Vagina (tissue), 2 donors: ENCODE results near the gene LACTB. TPM values are rescaled to one million over a fixed set of nuclear protein-coding genes. Genes with fewer than 3 reads are reported as not detected.

Experiments
- DNase-seq, 2 donors: peaks; one replicate each; pipeline ENCODE4 v3.0.0-alpha.2; 2017; ENCODE audit errors: extremely low spot score in 2 of 2
- H3K27ac ChIP-seq: fragments of 200-600 bp; sonication (generic); one replicate; pipeline ENCODE4 v1.5.1; 2019
- H3K27me3 ChIP-seq: fragments of 200-600 bp; sonication (generic); one replicate; pipeline ENCODE4 v1.5.1; 2019
- H3K36me3 ChIP-seq, 2 donors: fragments of 200-600 bp; sonication (generic); one replicate each; pipeline ENCODE4 v1.5.1; 2017 to 2019
- H3K4me1 ChIP-seq: fragments of 200-600 bp; sonication (generic); one replicate; pipeline ENCODE4 v1.5.1; 2019
- H3K4me3 ChIP-seq, 2 donors: fragments of 200-600 bp; sonication (generic); 1 replicate in 1 of 2; 2 replicates in 1 of 2; pipeline ENCODE4 v1.5.1; 2016 to 2019
- H3K9me3 ChIP-seq: fragments of 200-600 bp; sonication (generic); one replicate; pipeline ENCODE4 v1.5.1; 2019
- POLR2A ChIP-seq, 2 donors: fragments of 450-650 bp; IDR thresholded peaks; one replicate each; pipeline ENCODE4 v1.6.1; 2017; ENCODE audit warnings: antibody characterized with exemption in 2 of 2, mild to moderate bottlenecking in 2 of 2, moderate library complexity in 2 of 2
- POLR2AphosphoS5 ChIP-seq, 2 donors: sonication (generic); formaldehyde crosslinking; IDR thresholded peaks; one replicate each; pipeline ENCODE4 v1.9.0; 2017; ENCODE audit warnings: antibody characterized with exemption in 2 of 2, mild to moderate bottlenecking in 2 of 2, low read depth in 1 of 2; ENCODE audit not compliant: insufficient read depth in 1 of 2
- intact Hi-C: fragments of 100-400 bp; cut with DNase I; formaldehyde crosslinking; loops from one replicate; pipeline ENCODE4 v1.15.1; 2023
- total RNA-seq: library from RNA; depleted of rRNA; stranded (reverse); fragments of >200 nt; gene quantifications from one replicate; pipeline ENCODE4 v1.2.3, GENCODE V29; 2016
- TF ChIP-seq, protein P1 (sequence below), 3 experiments: fragments of 450-650 bp in 2 of 3; fragments of 200-600 bp in 1 of 3; sonication (generic) in 1 of 3; IDR thresholded peaks; one replicate each; pipeline ENCODE4 v1.5.1; 2017 to 2019; ENCODE audit warnings: antibody characterized with exemption in 3 of 3, mild to moderate bottlenecking in 2 of 3, moderate library complexity in 2 of 3

LACTB gene
- total RNA-seq, 1 donor from 2014 or later = 23.3 TPM

DNA sequence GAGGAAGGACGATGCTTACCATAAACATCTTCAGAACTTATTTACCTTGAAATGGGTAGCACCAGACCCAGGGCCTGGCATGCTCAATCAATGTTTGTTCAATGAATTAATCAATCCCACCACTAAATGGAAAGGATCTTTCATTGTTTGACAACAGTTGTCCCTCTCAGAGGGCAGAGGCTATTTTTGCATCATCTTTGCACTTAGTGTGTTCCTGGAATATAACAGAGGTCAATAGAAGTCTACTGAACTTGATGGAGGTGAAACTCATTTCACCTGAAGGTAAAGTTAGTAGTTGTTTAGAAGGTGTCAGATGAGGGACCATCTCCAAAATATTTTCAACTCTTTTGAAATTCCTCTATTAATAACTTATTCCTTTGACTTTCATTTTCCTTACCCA, 36.9 kb upstream of the LACTB start:
- TF ChIP-seq, protein P1, sequence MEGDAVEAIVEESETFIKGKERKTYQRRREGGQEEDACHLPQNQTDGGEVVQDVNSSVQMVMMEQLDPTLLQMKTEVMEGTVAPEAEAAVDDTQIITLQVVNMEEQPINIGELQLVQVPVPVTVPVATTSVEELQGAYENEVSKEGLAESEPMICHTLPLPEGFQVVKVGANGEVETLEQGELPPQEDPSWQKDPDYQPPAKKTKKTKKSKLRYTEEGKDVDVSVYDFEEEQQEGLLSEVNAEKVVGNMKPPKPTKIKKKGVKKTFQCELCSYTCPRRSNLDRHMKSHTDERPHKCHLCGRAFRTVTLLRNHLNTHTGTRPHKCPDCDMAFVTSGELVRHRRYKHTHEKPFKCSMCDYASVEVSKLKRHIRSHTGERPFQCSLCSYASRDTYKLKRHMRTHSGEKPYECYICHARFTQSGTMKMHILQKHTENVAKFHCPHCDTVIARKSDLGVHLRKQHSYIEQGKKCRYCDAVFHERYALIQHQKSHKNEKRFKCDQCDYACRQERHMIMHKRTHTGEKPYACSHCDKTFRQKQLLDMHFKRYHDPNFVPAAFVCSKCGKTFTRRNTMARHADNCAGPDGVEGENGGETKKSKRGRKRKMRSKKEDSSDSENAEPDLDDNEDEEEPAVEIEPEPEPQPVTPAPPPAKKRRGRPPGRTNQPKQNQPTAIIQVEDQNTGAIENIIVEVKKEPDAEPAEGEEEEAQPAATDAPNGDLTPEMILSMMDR (IDR thresholded peaks at IDR 0.05) = no peak
- TF ChIP-seq POLR2AphosphoS5 (IDR thresholded peaks at IDR 0.05; ENCODE audit: insufficient read depth in 1 of 2, low read depth in 1 of 2) (no peak), POLR2A (IDR thresholded peaks at IDR 0.05) (no peak)
- H3K27me3 ChIP-seq = no peaks in the 10 kb centered on the region
- no peaks in the 10 kb centered on the region for H3K9me3 ChIP-seq
- H3K36me3 ChIP-seq = no peaks in the 10 kb centered on the region
- no peaks in the 10 kb centered on the region for H3K4me1 ChIP-seq
- H3K27ac ChIP-seq = no peak overlapping the region
- intact Hi-C loops = no loop called here
- no peak overlapping the region for H3K4me3 ChIP-seq
- no peak for DNase-seq

DNA sequence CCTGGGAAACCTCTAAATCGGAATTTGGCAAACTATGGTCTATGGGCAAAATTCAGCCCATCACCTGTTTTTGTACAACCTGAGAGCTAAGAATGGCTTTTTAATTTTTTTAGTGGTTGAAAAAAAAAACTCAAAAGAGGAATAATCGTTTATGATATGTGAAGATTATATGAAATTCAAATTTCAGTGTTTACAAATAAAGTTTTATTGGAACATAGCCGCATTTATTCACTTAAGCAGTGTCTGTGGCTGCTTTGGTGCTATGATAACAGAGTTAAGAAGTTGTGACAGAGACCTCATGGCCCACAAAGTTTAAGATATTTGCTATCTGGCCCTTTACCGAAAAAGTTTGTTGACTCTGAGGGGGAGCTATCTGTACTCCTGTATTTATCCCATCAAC, 36.4 kb upstream of the LACTB start:
- TF ChIP-seq POLR2A (IDR thresholded peaks at IDR 0.05) (no peak), POLR2AphosphoS5 (IDR thresholded peaks at IDR 0.05; ENCODE audit: insufficient read depth in 1 of 2, low read depth in 1 of 2) (no peak)
- TF ChIP-seq, protein P1 (IDR thresholded peaks at IDR 0.05) = no peak
- H3K27ac ChIP-seq = no peak overlapping the region
- H3K4me3 ChIP-seq = no peak overlapping the region
- H3K4me1 ChIP-seq = no peaks in the 10 kb centered on the region
- no peaks in the 10 kb centered on the region for H3K9me3 ChIP-seq
- intact Hi-C loops = no loop called here
- no peaks in the 10 kb centered on the region for H3K36me3 ChIP-seq
- DNase-seq = no peak
- no peaks in the 10 kb centered on the region for H3K27me3 ChIP-seq

DNA sequence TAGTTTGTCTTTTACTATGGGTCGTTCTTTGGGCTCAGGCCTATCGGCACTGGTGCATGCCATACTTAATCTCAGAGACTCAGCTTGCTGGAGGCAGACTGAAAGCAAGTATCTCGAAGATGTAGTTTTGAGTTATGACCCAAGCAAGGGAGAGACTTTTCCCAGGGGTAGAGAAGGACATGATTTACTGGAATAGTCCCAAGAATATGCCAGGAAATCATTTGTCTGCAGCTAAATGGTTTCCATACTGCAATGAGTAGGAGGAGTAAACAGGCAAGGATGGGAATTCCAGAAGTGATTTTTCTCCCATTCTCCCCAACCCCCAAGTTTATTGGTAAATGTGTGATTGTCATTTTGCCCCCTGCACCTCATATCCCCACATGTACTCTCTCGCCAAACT, 35.4 kb upstream of the LACTB start:
- no peak for DNase-seq
- TF ChIP-seq POLR2A (IDR thresholded peaks at IDR 0.05) = no peak
- no peak for TF ChIP-seq POLR2AphosphoS5 (IDR thresholded peaks at IDR 0.05; ENCODE audit: insufficient read depth in 1 of 2, low read depth in 1 of 2)
- TF ChIP-seq, protein P1 (IDR thresholded peaks at IDR 0.05) = no peak
- no peaks in the 10 kb centered on the region for H3K4me1 ChIP-seq

DNA sequence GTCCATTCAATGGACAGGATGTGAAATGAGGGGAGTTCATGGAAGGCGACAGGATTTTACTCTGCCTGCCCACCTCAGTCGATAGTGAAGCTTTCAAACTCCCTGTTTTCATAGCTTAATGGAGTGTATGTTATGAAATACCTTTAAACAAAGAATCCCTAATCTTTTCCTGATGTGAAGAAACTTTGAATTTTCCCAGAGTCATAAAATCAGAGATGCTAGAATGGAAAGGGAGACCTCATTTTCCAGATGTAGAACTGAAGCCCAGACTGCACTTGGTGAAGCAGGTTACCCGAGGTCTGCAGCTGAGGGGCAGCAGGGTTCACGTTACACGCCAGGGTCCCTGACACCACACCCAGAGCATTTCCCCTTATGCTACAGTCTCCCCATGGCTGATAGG, 34.7 kb upstream of the LACTB start:
- no peaks in the 10 kb centered on the region for H3K36me3 ChIP-seq
- H3K27me3 ChIP-seq = no peaks in the 10 kb centered on the region
- H3K4me3 ChIP-seq = no peak overlapping the region
- no peak for DNase-seq
- TF ChIP-seq POLR2A (IDR thresholded peaks at IDR 0.05) = no peak
- TF ChIP-seq POLR2AphosphoS5 (IDR thresholded peaks at IDR 0.05; ENCODE audit: insufficient read depth in 1 of 2, low read depth in 1 of 2) = no peak
- TF ChIP-seq, protein P1 (IDR thresholded peaks at IDR 0.05) = no peak
- no peak overlapping the region for H3K27ac ChIP-seq
- intact Hi-C loops = no loop called here
- no peaks in the 10 kb centered on the region for H3K4me1 ChIP-seq
- H3K9me3 ChIP-seq = no peaks in the 10 kb centered on the region

More for the DNA sequence above, 35.4 kb upstream of the LACTB start:
- Histone ChIP-seq H3K36me3 (no peaks in the 10 kb centered on the region), H3K9me3 (no peaks in the 10 kb centered on the region), H3K27ac (no peak overlapping the region), H3K27me3 (no peaks in the 10 kb centered on the region), H3K4me3 (no peak overlapping the region)
- intact Hi-C loops = no loop called here

DNA sequence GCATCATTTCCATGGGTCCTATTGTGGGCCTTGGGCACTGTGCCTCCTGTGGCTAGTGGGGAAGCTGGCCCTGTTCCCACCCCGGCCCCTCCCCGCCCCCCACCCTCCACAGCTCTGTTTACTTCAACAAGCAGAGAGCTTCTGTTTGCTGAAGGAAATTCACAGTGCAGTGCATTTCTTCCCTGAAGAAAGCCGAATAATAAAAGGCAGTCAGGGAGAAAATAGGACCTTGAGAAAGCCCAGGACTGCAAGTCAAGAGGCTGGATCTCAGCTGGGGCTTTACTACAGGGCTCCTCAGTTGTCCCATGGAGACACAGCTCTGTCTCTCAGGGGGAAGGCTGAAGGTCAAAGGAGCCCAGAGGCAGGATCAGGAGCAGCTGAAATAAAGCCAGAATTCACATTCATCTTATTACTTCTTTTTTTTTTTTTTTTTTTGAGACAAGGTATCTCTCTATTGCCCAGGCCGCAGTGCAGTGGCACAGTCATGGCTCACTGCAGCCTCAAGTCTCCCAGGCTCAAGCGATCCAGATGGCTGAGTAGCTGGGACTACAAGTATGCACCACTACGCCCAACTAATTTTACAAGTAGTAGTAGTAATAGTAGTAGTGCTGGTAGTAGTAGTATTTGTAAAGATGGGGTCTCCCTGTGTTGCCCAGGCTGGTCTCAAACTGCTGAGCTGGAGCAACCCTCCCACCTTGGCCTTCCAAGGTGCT, 33.0 kb upstream of the LACTB start:
- Histone ChIP-seq H3K36me3 (no peaks in the 10 kb centered on the region), H3K27me3 (no peaks in the 10 kb centered on the region), H3K4me1 (no peaks in the 10 kb centered on the region), H3K4me3 (no peak overlapping the region), H3K9me3 (no peaks in the 10 kb centered on the region), H3K27ac (no peak overlapping the region)
- no peak for DNase-seq
- intact Hi-C loops = no loop called here
- TF ChIP-seq, protein P1 (IDR thresholded peaks at IDR 0.05) = no peak
- TF ChIP-seq POLR2AphosphoS5 (IDR thresholded peaks at IDR 0.05; ENCODE audit: insufficient read depth in 1 of 2, low read depth in 1 of 2) (no peak), POLR2A (IDR thresholded peaks at IDR 0.05) (no peak)
